Measurements from ENCODE around the gene MSANTD7. TPM values are rescaled to one million over a fixed set of nuclear protein-coding genes. Genes with fewer than 3 reads are reported as not detected.

The MSANTD7 gene
- total RNA-seq, 2 experiments from 2014 or later: 18.3 to 21.6 TPM

DNA sequence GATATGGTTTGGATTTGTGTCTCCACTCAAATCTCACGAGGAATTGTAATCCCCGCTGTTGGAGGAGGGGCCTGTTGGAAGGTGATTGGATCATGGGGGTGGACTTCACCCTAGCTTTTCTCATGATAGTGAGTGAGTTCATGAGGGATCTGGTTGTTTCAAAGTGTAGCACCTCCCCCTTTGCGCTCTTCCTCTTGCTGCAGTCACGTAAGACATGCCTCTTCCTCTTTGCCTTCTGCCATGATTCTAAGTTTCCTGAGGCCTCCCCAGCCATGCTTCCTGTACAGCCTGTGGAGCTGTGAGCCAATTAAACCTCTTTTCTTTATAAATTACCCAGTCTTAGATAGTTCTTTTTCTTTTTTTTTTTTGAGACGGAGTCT is 17.3 kb upstream of the MSANTD7 start:
- POLR2A ChIA-PET: interaction anchor here (0.7 kb wide), 1 partner anchor 221 kb away, joined by 3 read pairs; no protein-coding TSS in a partner anchor

DNA sequence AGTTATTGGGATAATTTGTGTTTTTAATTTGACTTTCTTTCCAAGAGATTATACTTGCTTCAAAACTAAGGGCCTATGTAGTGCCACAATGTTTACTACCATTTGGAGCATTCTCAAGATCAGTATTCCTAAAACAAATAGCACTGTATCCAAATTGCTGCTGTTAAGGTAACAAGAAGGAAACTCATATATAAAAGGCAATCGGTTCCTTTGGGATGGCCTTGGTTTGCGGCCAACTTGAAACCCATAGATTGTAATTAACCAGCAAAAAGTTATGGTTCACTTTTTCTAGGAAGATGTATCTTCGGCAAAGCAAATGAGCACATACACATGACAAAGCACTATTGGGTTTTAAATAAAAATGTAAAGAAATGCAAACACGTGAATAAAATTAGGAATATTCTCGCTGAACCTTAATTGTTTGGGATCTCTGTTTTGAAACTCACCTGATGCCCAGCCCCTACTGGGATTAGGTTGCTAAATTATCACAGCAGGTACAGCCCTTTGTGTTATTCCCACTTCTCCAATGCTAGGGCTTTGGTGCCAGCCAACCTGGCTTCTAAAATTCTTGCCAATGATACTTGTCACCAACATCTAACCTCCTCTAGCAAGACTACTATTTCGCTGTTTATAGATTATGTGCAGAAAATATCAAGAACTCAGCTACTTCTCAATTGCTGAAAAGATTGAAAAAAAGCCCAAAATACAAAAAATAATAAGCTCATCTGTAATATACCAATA is 16.3 kb upstream of the MSANTD7 start:
- CTCF ChIA-PET: interaction anchor here (1.1 to 1.7 kb wide), 2 partner anchors 15 to 279 kb away, joined by 5 to 6 read pairs; no protein-coding TSS in a partner anchor
- no peaks in the 10 kb centered on the region for H3K9me3 Mint-ChIP-seq
- peaks cover 11% of the 10 kb centered on the region for H3K4me1 Mint-ChIP-seq
- no peak overlapping the region for H3K27ac Mint-ChIP-seq
- no peaks in the 10 kb centered on the region for H3K36me3 Mint-ChIP-seq (ENCODE audit: low read depth)
- no peak for DNase-seq
- no peak overlapping the region for H3K4me3 Mint-ChIP-seq
- POLR2A ChIA-PET: no interaction called here
- H3K27me3 Mint-ChIP-seq: peaks cover 12% of the 10 kb centered on the region

More for the DNA sequence above, 17.3 kb upstream of the MSANTD7 start:
- H3K27me3 Mint-ChIP-seq: peaks cover 4% of the 10 kb centered on the region
- H3K9me3 Mint-ChIP-seq: peaks cover 2% of the 10 kb centered on the region
- H3K4me1 Mint-ChIP-seq: peaks cover 11% of the 10 kb centered on the region
- CTCF ChIA-PET: interaction anchor here (0.6 kb wide), 1 partner anchor 308 kb away, joined by 5 read pairs; no protein-coding TSS in a partner anchor
- DNase-seq: no peak
- H3K27ac Mint-ChIP-seq: no peak overlapping the region
- H3K36me3 Mint-ChIP-seq (ENCODE audit: low read depth): no peaks in the 10 kb centered on the region
- no peak overlapping the region for H3K4me3 Mint-ChIP-seq

- CTCF ChIA-PET: interaction anchor here (0.7 to 1.7 kb wide), 10 partner anchors 9 to 484 kb away, joined by 3 to 7 read pairs (median 4); partner anchors contain the start of genes CDNF, HSPA14 and MSANTD7
- Mint-ChIP-seq H3K36me3 (ENCODE audit: low read depth) (no peaks in the 10 kb centered on the region), H3K4me3 (no peak overlapping the region), H3K27me3 (peaks cover 12% of the 10 kb centered on the region), H3K27ac (no peak overlapping the region), H3K4me1 (peaks cover 11% of the 10 kb centered on the region), H3K9me3 (no peaks in the 10 kb centered on the region)
- peak; percentile 47 for DNase-seq
- POLR2A ChIA-PET: no interaction called here
Observed at GRCh38 chr10:14822879-14823755, 15.0 kb upstream of the MSANTD7 start.

DNA sequence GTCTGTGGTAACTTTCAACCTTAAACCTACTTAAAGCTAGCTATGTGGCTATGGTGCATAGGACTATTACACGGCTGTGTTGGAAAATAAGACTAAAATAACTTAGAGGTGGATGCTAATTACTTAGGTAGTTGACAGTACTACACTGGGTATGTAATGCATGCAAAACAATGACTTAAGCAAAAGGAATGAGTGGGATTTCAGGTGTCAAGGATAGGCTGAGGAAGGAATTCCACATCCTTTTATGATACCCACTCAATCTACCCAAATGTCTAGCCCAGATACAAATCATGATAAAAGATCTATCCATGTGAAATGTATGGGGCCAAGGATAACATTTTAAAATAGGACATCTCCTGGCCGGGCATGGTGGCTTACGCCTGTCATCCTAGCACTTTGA is 14.1 kb upstream of the MSANTD7 start:
- H3K4me3 Mint-ChIP-seq: no peak overlapping the region
- H3K4me1 Mint-ChIP-seq: peaks cover 11% of the 10 kb centered on the region
- H3K27ac Mint-ChIP-seq: no peak overlapping the region
- POLR2A ChIA-PET: no interaction called here
- no peaks in the 10 kb centered on the region for H3K9me3 Mint-ChIP-seq
- H3K27me3 Mint-ChIP-seq: peaks cover 12% of the 10 kb centered on the region
- CTCF ChIA-PET: interaction anchor here (1.1 to 1.7 kb wide), 8 partner anchors 8 to 301 kb away, joined by 3 to 5 read pairs (median 4); partner anchors contain the start of genes CDNF, HSPA14 and MSANTD7
- no peaks in the 10 kb centered on the region for H3K36me3 Mint-ChIP-seq (ENCODE audit: low read depth)
- no peak for DNase-seq

DNA sequence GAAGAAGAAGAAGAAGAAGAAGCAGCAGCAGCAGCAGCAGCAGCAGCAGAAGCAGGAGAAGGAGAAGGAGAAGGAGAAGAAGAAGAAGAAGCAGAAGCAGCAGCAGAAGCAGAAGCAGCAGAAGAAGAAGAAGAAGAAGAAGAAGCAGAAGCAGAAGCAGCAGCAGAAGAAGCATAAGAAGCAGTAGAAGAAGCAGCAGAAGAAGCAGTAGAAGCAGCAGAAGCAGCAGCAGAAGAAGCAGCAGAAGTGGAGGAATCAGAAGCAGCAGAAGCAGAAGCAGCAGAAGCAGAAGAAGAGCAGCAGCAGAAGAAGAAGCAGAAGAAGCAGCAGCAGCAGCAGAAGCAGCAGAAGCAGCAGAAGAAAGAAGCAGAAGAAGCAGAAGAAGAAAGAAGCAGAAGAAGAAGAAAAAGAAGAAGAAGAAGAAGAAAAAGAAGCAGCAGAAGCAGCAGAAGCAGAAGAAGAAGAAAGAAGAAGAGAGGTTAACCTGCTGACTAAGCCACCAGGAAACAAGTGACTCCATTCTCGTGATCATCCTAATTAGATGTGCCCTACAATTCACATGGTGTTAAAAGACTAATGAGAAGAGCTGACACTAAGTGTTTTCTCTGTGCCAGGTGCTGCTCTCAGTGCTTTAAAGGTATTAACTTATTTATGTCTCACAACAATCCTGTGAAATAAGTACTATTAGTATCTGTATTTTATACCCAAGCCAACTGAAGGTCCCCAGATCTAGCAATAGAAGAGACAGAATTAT is 11.9 kb upstream of the MSANTD7 start:
- POLR2A ChIA-PET: no interaction called here
- no peaks in the 10 kb centered on the region for H3K36me3 Mint-ChIP-seq (ENCODE audit: low read depth)
- H3K4me1 Mint-ChIP-seq: peaks cover 6% of the 10 kb centered on the region
- H3K27me3 Mint-ChIP-seq: peaks cover 12% of the 10 kb centered on the region
- no peak overlapping the region for H3K27ac Mint-ChIP-seq
- CTCF ChIA-PET: interaction anchor here (1.3 kb wide), 2 partner anchors 11 to 290 kb away, joined by 4 read pairs; partner anchors contain the start of genes CDNF, HSPA14 and MSANTD7
- H3K9me3 Mint-ChIP-seq: no peaks in the 10 kb centered on the region
- H3K4me3 Mint-ChIP-seq: no peak overlapping the region
- no peak for DNase-seq

- Mint-ChIP-seq H3K36me3 (ENCODE audit: low read depth) (no peaks in the 10 kb centered on the region), H3K9me3 (no peaks in the 10 kb centered on the region), H3K4me1 (peaks cover 10% of the 10 kb centered on the region), H3K4me3 (no peak overlapping the region), H3K27me3 (no peaks in the 10 kb centered on the region), H3K27ac (no peak overlapping the region)
- ChIA-PET POLR2A (no interaction called here), CTCF (interaction anchor here (1.5 to 1.6 kb wide), 2 partner anchors 10 to 34 kb away, joined by 3 read pairs; no protein-coding TSS in a partner anchor)
- no peak for DNase-seq
Observed at GRCh38 chr10:14833106-14833505, 5.0 kb upstream of the MSANTD7 start.

GRCh38 chr10:14836208-14836607 is 1.9 kb upstream of the MSANTD7 start:
- no peak overlapping the region for H3K4me3 Mint-ChIP-seq
- H3K27me3 Mint-ChIP-seq: no peaks in the 10 kb centered on the region

GRCh38 chr10:14837003-14837756 is 926 bp upstream of the MSANTD7 start:
- Mint-ChIP-seq H3K27ac (peak overlapping the region; percentile 96), H3K9me3 (no peaks in the 10 kb centered on the region), H3K27me3 (no peaks in the 10 kb centered on the region), H3K4me1 (peaks cover 29% of the 10 kb centered on the region), H3K4me3 (peak overlapping the region; percentile 84), H3K36me3 (ENCODE audit: low read depth) (peaks cover 18% of the 10 kb centered on the region)
- POLR2A ChIA-PET: interaction anchor here (0.6 to 1.0 kb wide), 3 partner anchors 254 to 652 kb away, joined by 3 to 4 read pairs (median 4); no protein-coding TSS in a partner anchor
- DNase-seq: no peak
- CTCF ChIA-PET: interaction anchor here (0.9 to 1.7 kb wide), 17 partner anchors 7 to 300 kb away, joined by 3 to 6 read pairs (median 4); no protein-coding TSS in a partner anchor

More at GRCh38 chr10:14836208-14836607, 1.9 kb upstream of the MSANTD7 start:
- ChIA-PET CTCF (interaction anchor here (1.1 to 1.5 kb wide), 4 partner anchors 13 to 299 kb away, joined by 3 to 6 read pairs (median 4); no protein-coding TSS in a partner anchor), POLR2A (interaction anchor here (0.6 kb wide), 1 partner anchor 42 kb away, joined by 3 read pairs; no protein-coding TSS in a partner anchor)
- H3K9me3 Mint-ChIP-seq: no peaks in the 10 kb centered on the region
- no peak for DNase-seq
- H3K36me3 Mint-ChIP-seq (ENCODE audit: low read depth): peaks cover 9% of the 10 kb centered on the region
- peaks cover 26% of the 10 kb centered on the region for H3K4me1 Mint-ChIP-seq
- no peak overlapping the region for H3K27ac Mint-ChIP-seq

DNA sequence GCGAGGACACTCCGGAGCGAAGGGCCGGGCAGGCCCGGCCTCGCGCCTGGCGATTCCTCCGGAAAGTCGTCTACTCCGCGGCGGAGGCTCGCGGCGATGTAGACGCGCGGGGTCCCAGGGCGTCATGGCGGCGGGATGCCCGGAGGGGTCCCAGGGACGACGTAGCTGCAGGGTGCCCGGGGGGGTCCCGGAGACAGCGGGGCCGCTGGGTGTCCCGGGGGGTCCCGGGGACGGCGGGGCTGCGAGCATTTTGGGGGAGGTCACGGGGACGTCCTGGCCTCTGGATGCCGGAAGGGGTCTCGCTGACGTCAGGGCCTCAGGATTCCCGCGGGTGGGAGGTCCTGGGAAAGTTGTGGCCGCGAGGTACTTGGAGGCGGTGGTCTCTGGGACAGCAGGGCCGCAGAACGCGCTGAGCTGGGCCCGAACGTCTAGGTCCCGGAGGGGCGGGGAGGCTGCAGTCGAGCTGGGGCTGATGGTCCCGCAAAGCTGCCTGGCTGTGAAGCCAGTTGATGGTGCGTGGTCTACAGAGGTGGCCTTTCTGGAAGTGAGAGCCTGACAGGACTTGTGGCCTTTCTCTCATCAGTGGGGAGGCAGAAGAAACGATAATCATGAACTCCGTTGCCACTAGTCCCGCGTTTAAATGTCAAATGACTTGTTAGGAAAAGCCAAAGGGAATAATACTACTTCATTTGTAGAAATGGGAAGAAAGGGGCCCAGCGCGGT is 637 bp downstream of the MSANTD7 start:
- H3K27ac Mint-ChIP-seq: peak overlapping the region; percentile 96
- peak overlapping the region; percentile 84 for H3K4me3 Mint-ChIP-seq
- CTCF ChIA-PET: interaction anchor here (1.0 to 1.7 kb wide), 8 partner anchors 9 to 302 kb away, joined by 3 to 5 read pairs (median 4); no protein-coding TSS in a partner anchor
- DNase-seq: peak; percentile 26
- no peaks in the 10 kb centered on the region for H3K9me3 Mint-ChIP-seq
- H3K36me3 Mint-ChIP-seq (ENCODE audit: low read depth): peaks cover 30% of the 10 kb centered on the region
- H3K4me1 Mint-ChIP-seq: peaks cover 29% of the 10 kb centered on the region
- POLR2A ChIA-PET: interaction anchor here (0.9 to 1.0 kb wide), 2 partner anchors 21 to 114 kb away, joined by 3 to 4 read pairs; no protein-coding TSS in a partner anchor
- no peaks in the 10 kb centered on the region for H3K27me3 Mint-ChIP-seq

- H3K4me3 Mint-ChIP-seq: peak overlapping the region; percentile 84
- H3K4me1 Mint-ChIP-seq: peaks cover 29% of the 10 kb centered on the region
- ChIA-PET POLR2A (no interaction called here), CTCF (interaction anchor here (1.0 to 1.6 kb wide), 2 partner anchors 234 to 251 kb away, joined by 3 to 4 read pairs; no protein-coding TSS in a partner anchor)
- no peaks in the 10 kb centered on the region for H3K27me3 Mint-ChIP-seq
- H3K27ac Mint-ChIP-seq: peak overlapping the region; percentile 96
- DNase-seq: no peak
- peaks cover 35% of the 10 kb centered on the region for H3K36me3 Mint-ChIP-seq (ENCODE audit: low read depth)
- H3K9me3 Mint-ChIP-seq: no peaks in the 10 kb centered on the region
Observed at GRCh38 chr10:14839305-14839695, 1.2 kb downstream of the MSANTD7 start.

GRCh38 chr10:14840178-14840577 is 2.1 kb downstream of the MSANTD7 start:
- ChIA-PET POLR2A (no interaction called here), CTCF (no interaction called here)
- H3K4me1 Mint-ChIP-seq: peaks cover 28% of the 10 kb centered on the region
- DNase-seq: no peak
- peak overlapping the region; percentile 16 for H3K27ac Mint-ChIP-seq
- H3K9me3 Mint-ChIP-seq: no peaks in the 10 kb centered on the region
- no peaks in the 10 kb centered on the region for H3K27me3 Mint-ChIP-seq
- peak overlapping the region; percentile 33 for H3K4me3 Mint-ChIP-seq
- peaks cover 42% of the 10 kb centered on the region for H3K36me3 Mint-ChIP-seq (ENCODE audit: low read depth)
